Epithelial cell of prostate (primary cell): ENCODE results near the gene PPP2R2D.

Source experiments
- DNase-seq: peaks from one replicate; pipeline ENCODE4 v3.0.0-alpha.2; 2011; ENCODE audit warnings: low read depth, low spot score
- H3K27ac ChIP-seq: fragments of 450-650 bp; 2 replicates; pipeline ENCODE4 v1.5.1; 2017; ENCODE audit warnings: mild to moderate bottlenecking

Gene PPP2R2D

GRCh38 chr10:131964298-131964697, 63.5 kb downstream of the PPP2R2D start:
- DNase-seq: no peak
- H3K27ac ChIP-seq: no peak overlapping the region

- DNase-seq: no peak
- no peak overlapping the region for H3K27ac ChIP-seq
Observed at GRCh38 chr10:131968949-131969348, 68.1 kb downstream of the PPP2R2D start.

GRCh38 chr10:131970946-131971345, 70.1 kb downstream of the PPP2R2D start:
- H3K27ac ChIP-seq: no peak overlapping the region
- DNase-seq: no peak

- H3K27ac ChIP-seq: no peak overlapping the region
- no peak for DNase-seq
Observed at GRCh38 chr10:131971591-131971990, 70.8 kb downstream of the PPP2R2D start.

GRCh38 chr10:131972474-131973071, 71.8 kb downstream of the PPP2R2D start:
- DNase-seq: no peak
- H3K27ac ChIP-seq: no peak overlapping the region

- no peak overlapping the region for H3K27ac ChIP-seq
- DNase-seq: no peak
Observed at GRCh38 chr10:131973160-131973951, 72.5 kb downstream of the PPP2R2D start.

- no peak for DNase-seq
- H3K27ac ChIP-seq: no peak overlapping the region
Observed at GRCh38 chr10:131974034-131974817, 73.4 kb downstream of the PPP2R2D start.

GRCh38 chr10:131975003-131975402, 74.2 kb downstream of the PPP2R2D start:
- H3K27ac ChIP-seq: no peak overlapping the region
- DNase-seq: no peak

- DNase-seq: no peak
- no peak overlapping the region for H3K27ac ChIP-seq
Observed at GRCh38 chr10:131975796-131976195, 75.0 kb downstream of the PPP2R2D start.

- H3K27ac ChIP-seq: no peak overlapping the region
- no peak for DNase-seq
Observed at GRCh38 chr10:131977323-131978096, 76.7 kb downstream of the PPP2R2D start.

- no peak for DNase-seq
- H3K27ac ChIP-seq: no peak overlapping the region
Observed at GRCh38 chr10:131978366-131978765, 77.6 kb downstream of the PPP2R2D start.

- H3K27ac ChIP-seq: no peak overlapping the region
- no peak for DNase-seq
Observed at GRCh38 chr10:131978851-131979250, 78.0 kb downstream of the PPP2R2D start.

GRCh38 chr10:131979336-131979735, 78.5 kb downstream of the PPP2R2D start:
- H3K27ac ChIP-seq: no peak overlapping the region
- no peak for DNase-seq

GRCh38 chr10:131979821-131980270, 79.0 kb downstream of the PPP2R2D start:
- no peak for DNase-seq
- no peak overlapping the region for H3K27ac ChIP-seq

- no peak overlapping the region for H3K27ac ChIP-seq
- DNase-seq: no peak
Observed at GRCh38 chr10:131980321-131980720, 79.5 kb downstream of the PPP2R2D start.

- no peak overlapping the region for H3K27ac ChIP-seq
- DNase-seq: no peak
Observed at GRCh38 chr10:131980761-131981428, 80.1 kb downstream of the PPP2R2D start.

GRCh38 chr10:131981429-131982184, 80.8 kb downstream of the PPP2R2D start, which contains the start of gene BNIP3:
TSS of gene BNIP3 (minus strand) at chr10:131981923. CDS start at chr10:131981806, 117 bp downstream.
- peak within 1 kb of the TSS; percentile 35 for H3K27ac ChIP-seq
- peak; percentile 46 for DNase-seq

- peak overlapping the region; percentile 35 for H3K27ac ChIP-seq
- DNase-seq: no peak
Observed at GRCh38 chr10:131982185-131982756, 81.5 kb downstream of the PPP2R2D start.

- DNase-seq: no peak
- H3K27ac ChIP-seq: peak overlapping the region; percentile 35
Observed at GRCh38 chr10:131982796-131983195, 82.0 kb downstream of the PPP2R2D start.
